ENCODE results near the gene TBC1D22B.

The TBC1D22B gene

GRCh38 chr6:37239950-37240713 lies 17.4 kb upstream of the TBC1D22B start:
- peak; percentile 65 for DNase-seq (ENCODE audit: low read depth)

- no peak for DNase-seq (ENCODE audit: low read depth)
Measured at GRCh38 chr6:37241131-37241530, 16.4 kb upstream of the TBC1D22B start.

GRCh38 chr6:37241775-37242428 lies 15.7 kb upstream of the TBC1D22B start:
- no peak for DNase-seq (ENCODE audit: low read depth)

GRCh38 chr6:37242429-37243052 lies 15.0 kb upstream of the TBC1D22B start:
- no peak for DNase-seq (ENCODE audit: low read depth)

- no peak for DNase-seq (ENCODE audit: low read depth)
Measured at GRCh38 chr6:37243131-37243815, 14.3 kb upstream of the TBC1D22B start.

- DNase-seq (ENCODE audit: low read depth), result no peak
Measured at GRCh38 chr6:37243816-37244370, 13.7 kb upstream of the TBC1D22B start.

- DNase-seq (ENCODE audit: low read depth), result no peak
Measured at GRCh38 chr6:37244430-37245310, 12.9 kb upstream of the TBC1D22B start.

- no peak for DNase-seq (ENCODE audit: low read depth)
Measured at GRCh38 chr6:37251211-37251780, 6.3 kb upstream of the TBC1D22B start.

GRCh38 chr6:37253486-37254007 lies 4.0 kb upstream of the TBC1D22B start:
- DNase-seq (ENCODE audit: low read depth), result no peak

- DNase-seq (ENCODE audit: low read depth), result no peak
Measured at GRCh38 chr6:37254881-37255280, 2.7 kb upstream of the TBC1D22B start.

GRCh38 chr6:37256692-37257319 lies 766 bp upstream of the TBC1D22B start:
- no peak for DNase-seq (ENCODE audit: low read depth)

- no peak for DNase-seq (ENCODE audit: low read depth)
Measured at GRCh38 chr6:37257320-37257633, 295 bp upstream of the TBC1D22B start.

GRCh38 chr6:37258405-37259105 lies 983 bp downstream of the TBC1D22B start:
- no peak for DNase-seq (ENCODE audit: low read depth)

- DNase-seq (ENCODE audit: low read depth), result no peak
Measured at GRCh38 chr6:37259191-37259590, 1.6 kb downstream of the TBC1D22B start.

GRCh38 chr6:37260040-37260439 lies 2.5 kb downstream of the TBC1D22B start:
- DNase-seq (ENCODE audit: low read depth), result no peak

- DNase-seq (ENCODE audit: low read depth), result no peak
Measured at GRCh38 chr6:37260444-37260843, 2.9 kb downstream of the TBC1D22B start.

- DNase-seq (ENCODE audit: low read depth), result no peak
Measured at GRCh38 chr6:37261198-37261597, 3.6 kb downstream of the TBC1D22B start.

- DNase-seq (ENCODE audit: low read depth), result no peak
Measured at GRCh38 chr6:37262446-37263026, 5.0 kb downstream of the TBC1D22B start.

- DNase-seq (ENCODE audit: low read depth), result no peak
Measured at GRCh38 chr6:37265001-37265400, 7.4 kb downstream of the TBC1D22B start.
